ENCODE results near the gene RANBP17.
"Not testable (repeated sequence)": the region's sequence is repeated elsewhere in the genome, so short reads cannot be mapped to it uniquely, and the experiment has no call there.

The RANBP17 gene

DNA sequence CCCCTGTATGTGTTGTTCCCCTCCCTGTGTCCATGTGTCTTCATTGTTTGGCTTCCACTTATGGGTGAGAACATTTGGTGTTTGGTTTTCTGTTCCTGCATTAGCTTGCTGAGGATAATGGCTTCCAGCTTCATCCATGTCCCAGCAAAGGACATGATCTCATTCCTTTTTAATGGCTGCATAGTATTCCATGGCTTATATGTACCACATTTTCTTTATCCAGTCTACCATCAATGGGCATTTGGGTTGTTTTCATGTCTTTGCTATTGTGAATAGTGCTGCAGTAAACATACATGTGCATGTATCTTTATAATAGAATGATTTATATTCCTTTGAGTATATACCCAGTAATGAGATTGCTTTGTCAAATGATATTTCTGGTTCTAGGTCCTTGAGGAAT, 8.6 kb downstream of the RANBP17 start:
- DNase-seq = not testable (repeated sequence)

DNA sequence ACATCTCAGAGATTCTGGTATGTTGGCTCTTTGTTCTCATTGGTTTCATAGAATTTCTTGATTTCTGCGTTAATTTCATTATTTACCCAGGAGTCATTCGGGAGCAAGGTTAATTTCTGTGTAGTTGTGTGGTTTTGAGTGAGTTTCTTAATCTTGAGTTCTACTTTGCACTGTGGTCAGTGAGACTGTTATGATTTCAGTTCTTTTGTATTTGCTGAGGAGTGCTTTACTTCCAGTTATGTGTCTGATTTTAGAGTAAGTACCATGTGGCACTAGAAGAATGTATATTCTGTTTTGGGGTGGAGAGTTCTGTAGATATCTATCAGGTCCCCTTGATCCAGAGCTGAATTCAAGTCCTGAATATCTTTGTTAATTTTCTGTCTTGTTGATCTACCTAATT, 12.2 kb downstream of the RANBP17 start:
- DNase-seq = no peak

DNA sequence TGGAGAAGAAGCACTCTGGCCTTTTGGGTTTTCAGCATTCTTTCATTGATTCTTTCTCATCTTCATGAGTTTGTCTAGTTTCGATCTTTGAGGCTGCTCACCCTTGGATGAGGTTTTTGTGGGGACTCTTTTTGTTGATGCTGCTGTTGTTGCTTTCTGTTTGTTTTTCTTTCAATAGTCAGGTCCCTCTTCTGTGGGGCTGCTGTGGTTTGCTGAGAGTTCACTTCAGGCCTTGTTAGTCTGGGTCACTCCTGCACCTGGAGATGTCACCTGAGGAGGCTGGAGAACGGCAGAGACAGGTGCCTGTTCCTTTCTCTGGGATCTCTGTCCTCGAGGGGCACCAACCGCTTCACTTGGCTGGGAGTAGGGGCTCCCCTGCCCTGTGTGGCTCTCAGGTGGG, 14.0 kb downstream of the RANBP17 start:
- no peak for DNase-seq

DNA sequence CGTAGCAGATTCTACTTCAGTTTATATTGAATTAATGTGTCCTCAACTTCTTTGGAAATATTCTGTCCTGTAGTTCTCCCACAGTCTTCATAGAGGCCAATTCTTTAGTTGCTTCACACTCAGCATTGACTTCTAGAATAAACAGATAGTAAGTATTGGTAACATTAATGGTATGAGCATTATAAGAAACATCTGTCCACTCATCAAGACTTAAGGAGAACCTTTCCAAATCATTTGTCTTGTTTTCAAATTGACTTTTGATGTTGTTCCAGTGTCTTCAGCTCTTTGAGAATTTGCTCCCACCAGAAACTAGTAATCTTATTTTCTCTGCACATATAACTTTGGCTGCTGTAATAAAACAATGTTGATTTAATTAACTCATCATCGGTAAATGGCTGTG, 18.3 kb downstream of the RANBP17 start:
- DNase-seq = no peak

DNA sequence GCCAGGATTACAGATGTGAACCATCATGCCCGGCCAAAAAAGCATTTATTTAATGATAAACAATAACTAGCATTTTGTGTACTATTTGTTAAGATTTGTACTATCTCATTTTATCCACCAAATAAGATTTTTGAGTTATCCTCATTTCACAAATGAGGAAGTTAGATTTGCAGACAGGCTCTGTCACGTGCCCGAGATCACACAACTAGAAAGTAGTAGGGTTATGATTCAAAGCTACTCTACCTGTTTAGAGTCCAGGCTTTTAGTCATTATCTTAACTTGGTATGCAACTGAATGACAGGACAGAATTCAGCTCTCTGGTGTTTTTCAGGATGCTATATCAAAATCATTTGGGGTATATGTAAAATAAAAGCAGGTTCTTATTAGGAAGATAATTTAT, 20.5 kb downstream of the RANBP17 start:
- no peak for DNase-seq

DNA sequence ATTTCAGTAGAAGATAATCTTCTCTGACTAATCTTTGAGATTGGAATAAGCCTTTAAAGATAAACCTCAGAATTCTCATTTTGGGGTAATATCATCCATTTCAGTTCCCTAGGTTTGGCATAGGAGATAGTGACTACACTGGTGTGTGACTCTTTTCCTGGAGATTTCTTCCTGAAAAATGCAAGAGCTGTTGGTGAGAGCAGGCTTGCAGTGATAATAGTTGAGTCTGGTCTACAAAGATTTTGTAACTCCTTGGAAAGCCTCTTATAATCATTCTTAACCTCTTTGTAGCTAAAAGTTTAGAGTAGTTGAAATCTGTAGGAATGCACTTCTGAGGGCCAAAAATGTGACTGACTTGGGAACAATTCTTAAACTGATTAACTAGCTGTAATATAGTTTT, 23.4 kb downstream of the RANBP17 start:
- DNase-seq = no peak

DNA sequence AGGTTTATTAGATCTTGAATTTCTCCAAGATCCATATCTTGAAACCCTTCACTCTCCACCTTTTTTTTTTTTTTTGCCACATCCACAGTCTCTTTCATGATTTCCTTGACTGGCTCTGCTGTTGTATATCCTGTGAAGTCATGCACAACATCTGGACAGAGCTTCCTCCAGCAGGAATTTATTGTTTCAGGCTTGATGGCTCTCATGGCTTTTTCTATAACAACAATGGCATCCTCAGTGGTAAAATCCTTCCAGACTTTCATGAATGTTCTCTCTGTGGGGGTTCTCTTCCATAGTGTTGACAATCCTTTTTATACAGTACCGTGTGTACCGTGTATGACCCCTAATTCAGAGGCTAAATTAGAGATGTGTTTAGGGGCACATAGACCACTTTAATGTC, 24.0 kb downstream of the RANBP17 start:
- DNase-seq = no peak

DNA sequence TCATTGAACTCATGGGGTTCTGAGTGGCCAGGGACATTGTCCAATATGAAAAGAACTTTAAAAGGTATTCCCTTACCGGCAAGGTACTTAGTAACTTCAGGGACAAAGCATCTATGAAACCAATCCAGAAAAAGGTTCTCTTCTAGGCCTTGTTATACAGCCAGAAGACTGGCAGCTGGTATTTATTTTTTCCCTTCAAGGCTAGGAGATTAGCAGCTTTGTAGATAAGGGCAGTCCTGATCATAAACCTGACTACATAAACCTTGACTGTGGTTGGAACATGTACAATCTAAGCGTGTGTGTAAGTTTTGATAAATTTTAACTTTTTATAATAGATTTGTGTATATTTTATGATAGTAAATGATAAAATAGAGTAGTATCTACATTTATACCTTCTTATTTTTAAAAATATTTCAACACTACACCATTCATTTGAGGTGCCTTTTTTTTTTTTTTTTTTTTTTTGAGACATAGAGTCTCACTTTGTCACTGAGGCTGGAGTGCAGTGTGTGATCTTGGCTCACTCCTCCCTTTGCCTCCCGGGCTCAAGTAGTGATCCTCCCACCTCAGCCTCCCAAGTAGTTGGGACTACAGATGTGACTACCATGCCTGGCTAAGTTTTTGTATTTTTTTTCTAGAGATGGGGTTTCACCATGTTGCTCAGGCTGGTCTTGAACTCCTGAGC, 24.5 kb downstream of the RANBP17 start:
- no peak for DNase-seq

DNA sequence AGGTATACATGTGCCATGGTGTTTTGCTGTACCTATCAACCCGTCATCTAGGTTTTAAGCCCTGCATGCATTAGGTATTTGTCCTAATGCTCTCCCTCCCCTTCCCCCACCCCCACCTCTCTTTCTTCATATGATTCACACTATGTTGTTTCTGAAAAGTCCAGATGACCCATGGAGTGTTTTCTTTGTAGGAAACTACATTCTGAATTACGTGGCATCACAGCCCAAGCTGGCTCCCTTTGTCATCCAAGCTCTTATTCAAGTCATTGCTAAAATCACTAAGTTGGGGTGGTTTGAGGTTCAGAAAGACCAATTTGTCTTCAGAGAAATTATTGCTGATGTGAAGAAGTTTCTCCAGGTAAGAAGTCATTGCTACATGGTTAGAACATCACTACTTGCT, 30.4 kb downstream of the RANBP17 start:
- no peak for DNase-seq

DNA sequence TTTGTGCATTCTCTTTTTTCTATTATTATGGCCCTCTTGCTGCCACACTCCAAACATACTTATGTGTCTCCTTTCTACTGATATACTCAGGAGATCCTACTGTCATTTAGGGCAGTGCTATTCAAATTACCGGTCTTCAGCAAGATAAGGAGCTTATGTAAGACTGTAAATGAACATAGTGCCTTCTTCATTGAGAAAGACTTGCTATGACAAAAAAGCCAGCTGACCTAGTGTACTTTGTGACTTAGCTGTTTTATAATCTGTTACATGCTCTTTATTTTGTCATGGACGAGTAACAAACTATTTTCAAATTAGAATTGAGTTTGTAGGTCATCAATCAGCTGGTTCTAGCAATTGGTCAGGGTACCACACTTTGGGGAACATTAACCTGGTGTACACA, 32.8 kb downstream of the RANBP17 start:
- DNase-seq = no peak

DNA sequence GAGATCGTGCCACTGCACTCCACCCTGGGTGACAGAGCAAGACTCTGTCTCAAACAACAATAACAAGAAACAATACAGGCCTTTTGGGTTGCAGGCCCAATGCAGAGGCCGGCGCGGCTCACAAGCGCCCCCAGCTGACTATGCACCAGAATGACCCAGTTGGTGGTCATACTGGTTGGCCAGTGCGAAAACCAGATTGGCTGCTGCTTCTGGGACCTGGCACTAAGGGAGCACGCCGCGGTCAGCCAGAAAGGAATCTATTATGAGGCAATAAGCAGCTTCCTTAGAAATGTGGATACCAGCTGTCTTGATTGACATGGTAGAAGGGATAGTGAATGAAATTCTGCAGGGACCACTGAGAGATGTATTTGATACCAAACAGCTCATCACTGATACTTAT, 35.0 kb downstream of the RANBP17 start:
- DNase-seq = no peak

DNA sequence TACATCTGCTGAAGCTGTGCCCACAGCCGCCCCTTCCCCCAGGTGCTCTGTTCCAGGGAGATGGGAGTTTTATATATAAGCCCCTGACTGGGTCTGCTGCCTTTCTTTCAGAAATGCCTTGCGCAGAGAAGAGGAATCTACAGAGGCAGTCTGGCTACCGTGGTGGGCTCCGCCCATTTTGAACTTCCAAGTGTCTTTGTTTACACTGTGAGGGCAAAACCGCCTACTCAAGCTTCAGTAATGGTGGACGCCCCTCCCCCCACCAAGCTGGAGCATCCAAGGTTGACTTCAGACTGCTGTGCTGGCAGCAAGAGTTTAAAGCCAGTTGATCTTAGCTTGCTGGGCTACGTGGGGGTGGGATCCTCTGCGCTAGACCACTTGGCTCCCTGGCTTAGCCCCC, 41.3 kb downstream of the RANBP17 start:
- no peak for DNase-seq

DNA sequence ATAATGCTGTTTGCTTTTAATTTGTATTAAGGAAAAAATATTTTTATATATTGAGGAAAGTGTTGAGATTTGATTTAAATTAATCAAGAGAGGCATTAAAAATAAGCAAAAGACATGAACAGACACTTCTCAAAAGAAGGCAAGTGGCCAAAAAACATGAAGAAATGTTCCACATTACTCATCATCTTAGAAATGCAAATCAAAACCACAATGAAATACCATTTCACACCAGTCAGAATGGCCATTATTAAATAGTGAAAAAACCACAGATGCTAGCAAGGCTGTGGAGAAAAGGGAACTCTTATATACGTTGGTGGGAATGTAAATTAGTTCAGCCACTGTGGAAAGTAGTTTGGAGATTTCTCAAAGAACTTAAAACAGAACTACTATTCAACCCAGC, 45.9 kb downstream of the RANBP17 start:
- no peak for DNase-seq

DNA sequence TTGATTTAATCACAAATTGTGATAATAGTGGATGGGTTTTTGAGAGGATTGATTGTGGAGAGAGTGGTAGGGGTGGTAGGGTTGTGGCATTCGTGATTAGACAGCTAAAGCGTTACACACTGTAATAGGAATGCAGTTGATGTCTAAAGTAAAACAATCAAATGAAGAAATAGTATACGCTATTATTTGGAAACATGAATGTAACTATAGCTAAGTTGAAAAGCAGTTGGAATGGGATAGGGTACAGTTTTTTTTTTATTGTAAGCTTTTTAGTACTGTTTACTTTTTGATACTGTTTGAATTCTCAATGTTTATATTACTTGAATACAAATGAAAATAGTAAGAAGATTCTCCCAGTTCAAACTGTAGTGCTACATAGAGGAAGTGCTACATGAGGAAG, 51.8 kb downstream of the RANBP17 start:
- no peak for DNase-seq

DNA sequence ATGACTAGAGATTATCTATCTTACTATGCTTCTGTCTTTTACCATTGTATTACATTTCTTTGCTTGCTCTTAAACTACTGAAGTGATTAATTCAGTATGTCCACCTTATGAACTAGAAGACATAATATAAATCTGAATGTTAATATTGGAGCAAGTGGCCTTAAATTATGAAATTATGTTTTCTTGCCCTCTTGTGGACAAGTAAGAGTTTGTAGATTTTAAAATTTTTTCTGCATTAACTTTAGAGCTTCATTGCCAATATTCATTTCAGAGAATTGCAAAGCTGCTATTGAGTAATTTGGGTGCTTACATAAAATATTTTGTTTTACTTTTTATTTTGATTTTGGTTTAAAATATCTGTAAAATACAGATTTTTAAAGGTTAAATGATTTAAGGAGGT, 55.3 kb downstream of the RANBP17 start:
- no peak for DNase-seq

DNA sequence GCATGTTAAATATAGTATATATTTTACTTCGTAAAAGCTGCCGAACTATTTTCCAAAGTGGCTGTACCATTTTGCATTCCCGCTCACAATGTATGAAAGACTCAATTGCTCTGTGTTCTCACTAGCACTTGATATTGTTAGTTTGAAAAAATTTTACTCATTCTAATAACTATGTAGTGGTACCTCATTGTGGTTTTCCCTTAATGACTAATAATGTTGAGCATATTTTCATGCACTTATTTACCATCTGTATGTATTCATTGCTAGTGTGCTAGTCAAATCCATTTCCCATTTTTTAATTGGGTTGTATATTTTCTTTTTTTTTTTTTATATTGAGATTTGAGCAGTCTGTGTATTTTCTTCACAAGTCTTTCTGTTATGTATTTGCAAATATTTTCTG, 58.4 kb downstream of the RANBP17 start:
- DNase-seq = no peak

DNA sequence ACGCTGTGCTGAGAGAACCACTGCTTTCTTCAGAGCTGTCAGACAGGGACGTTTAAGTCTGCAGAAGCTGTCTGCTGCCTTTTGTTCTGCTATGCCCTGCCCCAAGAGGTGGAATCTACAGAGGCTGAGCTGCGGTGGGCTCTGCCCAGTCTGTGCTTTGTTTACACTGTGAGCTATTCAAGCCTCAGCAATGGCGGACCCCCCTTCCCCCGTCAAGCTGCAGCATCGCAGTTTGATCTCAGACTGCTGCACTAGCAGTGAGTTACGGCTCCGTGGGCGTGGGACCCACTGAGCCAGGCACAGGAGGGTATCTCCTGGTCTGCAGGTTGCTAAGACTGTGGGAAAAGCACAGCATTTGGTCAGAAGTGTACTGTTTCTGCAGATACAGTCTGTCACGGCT, 60.5 kb downstream of the RANBP17 start:
- not testable (repeated sequence) for DNase-seq

DNA sequence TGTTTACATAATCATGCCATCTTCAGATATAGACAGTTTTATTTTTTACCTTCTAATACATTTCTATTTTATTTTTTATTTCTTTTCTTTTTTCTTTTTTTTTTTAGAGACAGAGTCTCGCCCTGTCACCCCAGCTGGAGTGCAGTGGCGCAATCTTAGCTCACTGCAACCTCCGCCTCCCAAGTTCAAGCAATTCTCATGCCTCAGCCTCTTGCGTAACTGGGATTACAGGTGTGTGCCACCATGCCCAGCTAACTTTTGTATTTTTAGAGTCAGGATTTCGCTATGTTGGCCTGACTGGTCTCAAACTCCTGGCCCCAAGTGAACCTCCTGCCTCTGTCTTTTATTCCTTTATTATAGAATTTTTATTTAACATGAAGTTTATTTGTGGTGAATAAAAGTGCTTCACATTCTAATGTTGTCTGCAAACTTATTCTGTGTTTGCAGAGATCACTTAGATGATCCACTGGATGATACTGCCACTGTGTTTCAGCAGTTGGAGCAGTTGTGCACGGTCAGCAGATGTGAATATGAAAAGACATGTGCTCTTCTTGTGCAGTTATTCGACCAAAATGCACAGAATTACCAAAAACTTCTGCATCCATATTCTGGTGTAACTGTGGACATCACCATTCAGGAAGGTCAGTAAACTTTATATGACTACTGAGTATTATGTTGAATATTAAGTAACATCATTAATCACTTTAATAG, 62.2 kb downstream of the RANBP17 start:
- no peak for DNase-seq

DNA sequence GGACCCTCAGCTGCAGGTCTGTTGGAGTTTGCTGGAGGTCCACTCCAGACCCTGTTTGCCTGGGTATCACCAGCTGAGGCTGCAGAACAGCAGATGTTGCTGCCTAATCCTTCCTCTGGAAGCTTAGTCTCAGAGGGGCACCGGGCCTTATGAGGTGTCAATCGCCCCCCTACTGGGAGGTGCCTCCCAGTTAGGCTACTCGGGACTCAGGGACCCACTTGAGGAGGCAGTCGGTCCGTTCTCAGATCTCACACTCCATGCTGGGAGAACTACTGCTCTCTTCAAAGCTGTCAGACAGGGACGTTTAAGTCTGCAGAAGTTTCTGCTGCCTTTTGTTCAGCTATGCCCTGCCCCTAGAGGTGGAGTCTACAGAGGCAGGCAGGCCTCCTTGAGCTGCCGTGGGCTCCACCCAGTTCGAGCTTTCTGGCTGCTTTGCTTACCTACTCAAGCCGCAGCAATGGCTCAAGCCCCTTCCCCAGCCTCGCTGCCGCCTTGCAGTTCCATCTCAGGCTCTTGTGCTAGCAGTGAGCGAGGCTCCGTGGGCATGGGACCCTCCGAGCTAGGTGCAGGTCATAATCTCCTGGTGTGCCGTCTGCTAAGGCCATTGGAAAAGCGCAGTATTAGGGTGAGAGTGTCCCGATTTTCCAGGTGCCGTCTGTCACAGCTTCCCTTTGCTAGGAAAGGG, 73.9 kb downstream of the RANBP17 start:
- not testable (repeated sequence) for DNase-seq

DNA sequence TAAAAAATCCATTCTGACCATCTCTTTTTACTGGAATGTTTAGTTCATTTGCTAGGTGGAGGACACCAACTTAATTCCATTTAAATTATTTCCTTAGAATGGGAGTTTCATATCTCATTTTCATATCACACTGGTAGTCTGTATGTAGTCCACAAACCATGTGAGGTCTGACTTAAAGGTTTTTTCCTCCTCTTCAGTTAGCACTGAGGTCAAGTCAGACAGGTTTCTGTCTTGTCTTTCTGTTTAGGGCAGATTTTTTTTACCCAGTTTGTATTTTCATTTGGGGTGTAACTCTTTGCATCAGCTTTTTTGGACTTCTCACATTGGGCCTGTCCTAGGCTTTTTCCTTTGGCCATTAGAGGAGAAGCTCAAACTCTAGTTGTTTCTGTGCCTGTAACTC, 75.3 kb downstream of the RANBP17 start:
- no peak for DNase-seq

DNA sequence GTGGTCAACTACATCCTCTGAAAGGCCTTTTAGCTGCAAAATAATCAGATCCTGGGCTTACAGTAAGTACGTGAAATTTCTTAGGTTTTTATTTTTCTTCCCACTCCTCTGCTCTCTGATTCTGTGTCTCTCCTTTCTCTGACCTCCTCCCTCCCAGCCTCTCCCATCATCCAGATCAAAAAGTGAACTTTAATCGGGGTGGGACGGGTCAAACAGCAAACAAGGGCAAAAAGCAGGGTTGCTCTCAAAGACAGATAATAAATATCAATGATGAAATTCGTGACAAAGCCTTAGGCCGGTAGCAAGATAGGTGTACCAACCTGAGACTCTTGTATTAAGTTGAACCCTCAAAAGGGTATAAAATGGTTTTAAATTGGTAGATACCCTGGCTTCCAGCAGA, 76.1 kb downstream of the RANBP17 start:
- no peak for DNase-seq

DNA sequence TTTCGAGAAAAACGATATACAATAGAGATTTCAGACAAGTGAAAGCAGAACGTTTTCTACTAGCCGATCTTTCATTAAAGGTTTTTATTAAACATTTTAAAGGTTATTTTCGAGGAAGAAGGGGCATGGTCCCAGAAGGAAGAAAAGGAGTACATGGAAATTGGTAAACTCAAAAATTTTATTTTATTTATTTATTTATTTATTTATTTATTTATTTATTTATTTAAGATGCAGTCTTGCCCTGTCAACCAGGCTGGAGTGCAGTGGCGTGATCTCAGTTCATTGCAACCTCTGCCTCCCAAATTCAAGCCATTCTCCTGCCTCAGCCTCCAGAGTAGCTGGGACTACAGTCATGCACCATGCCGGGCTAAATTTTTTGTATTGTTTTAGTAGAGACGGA, 77.4 kb downstream of the RANBP17 start:
- no peak for DNase-seq

DNA sequence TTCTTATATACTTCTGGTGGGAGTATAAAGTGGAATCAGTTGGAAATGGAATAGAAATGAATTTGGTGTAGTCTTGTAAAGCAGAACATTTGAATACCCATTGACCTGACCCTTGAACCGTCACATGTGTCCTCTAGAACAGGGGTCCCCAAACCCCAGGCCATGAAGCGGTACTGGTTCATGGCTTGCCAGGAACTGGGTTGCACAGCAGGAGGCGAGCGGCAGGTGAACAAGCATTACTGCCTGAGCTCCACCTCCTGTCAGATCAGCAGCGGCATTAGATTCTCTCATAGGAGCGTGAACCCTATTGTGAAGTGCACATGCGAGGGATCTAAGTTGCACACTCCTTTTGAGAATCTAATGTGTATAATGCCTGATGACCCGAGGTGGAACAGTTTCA, 80.0 kb downstream of the RANBP17 start:
- no peak for DNase-seq

DNA sequence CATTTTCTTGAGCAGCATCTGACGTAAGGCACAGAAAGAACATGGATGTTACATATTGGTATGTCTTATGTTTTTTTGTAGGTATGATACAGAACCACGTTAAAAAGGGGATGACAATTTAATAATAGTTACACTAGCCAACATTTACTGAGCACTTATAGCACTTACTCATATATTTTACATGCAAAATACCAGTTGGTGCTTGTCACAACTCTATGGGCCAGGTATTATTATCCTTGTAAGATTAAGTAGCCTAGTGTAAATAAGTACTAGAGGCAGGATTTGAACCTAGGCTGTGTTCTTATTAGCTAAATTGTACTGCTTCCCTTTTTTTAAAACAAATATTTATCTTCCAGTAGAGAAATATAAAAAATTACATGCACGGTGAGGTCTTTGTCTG, 83.5 kb downstream of the RANBP17 start:
- no peak for DNase-seq

All from NCI-H446 treated with DMSO at 0.1 percent for 48 hours (cell line).